HEK293T (cell line): Measurements from ENCODE around the gene SHPK.

Experiments
- BHLHE40 ChIP-seq: fragments of 450-650 bp; IDR thresholded peaks from 2 replicates; pipeline ENCODE4 v1.6.1; 2016; ENCODE audit warnings: mild to moderate bottlenecking, moderate library complexity, borderline replicate concordance
- ELF4 ChIP-seq: fragments of 450-650 bp; IDR thresholded peaks from 2 replicates; pipeline ENCODE4 v1.6.1; 2017; ENCODE audit warnings: antibody characterized with exemption
- FOXA1 ChIP-seq: fragments of 450-650 bp; IDR thresholded peaks from 2 replicates; pipeline ENCODE4 v1.6.1; 2016; ENCODE audit warnings: mild to moderate bottlenecking
- FOXK2 ChIP-seq: fragments of 450-650 bp; IDR thresholded peaks from 2 replicates; pipeline ENCODE4 v1.6.1; 2016; ENCODE audit warnings: mild to moderate bottlenecking
- FOXM1 ChIP-seq: fragments of 450-650 bp; IDR thresholded peaks from 2 replicates; pipeline ENCODE4 v1.6.1; 2017; ENCODE audit warnings: mild to moderate bottlenecking, borderline replicate concordance
- HDGF ChIP-seq: fragments of 450-650 bp; IDR thresholded peaks from 2 replicates; pipeline ENCODE4 v1.6.1; 2017; ENCODE audit warnings: antibody characterized with exemption, borderline replicate concordance
- L3MBTL2 ChIP-seq: fragments of 450-650 bp; conservative IDR thresholded peaks from 2 replicates; pipeline ENCODE4 v1.6.1; 2016; ENCODE audit warnings: mild to moderate bottlenecking
- NFRKB ChIP-seq: fragments of 450-650 bp; IDR thresholded peaks from 2 replicates; pipeline ENCODE4 v1.6.1; 2016; ENCODE audit warnings: mild to moderate bottlenecking, moderate library complexity
- SP1 ChIP-seq: fragments of 450-650 bp; IDR thresholded peaks from 2 replicates; pipeline ENCODE4 v1.6.1; 2017
- SUZ12 ChIP-seq: fragments of 450-650 bp; IDR thresholded peaks from 2 replicates; pipeline ENCODE4 v1.6.1; 2016; ENCODE audit warnings: mild to moderate bottlenecking
- TARDBP ChIP-seq: fragments of 450-650 bp; IDR thresholded peaks from 2 replicates; pipeline ENCODE4 v1.6.1; 2016
- ZNF384 ChIP-seq: fragments of 450-650 bp; IDR thresholded peaks from 2 replicates; pipeline ENCODE4 v1.6.1; 2016
- TF ChIP-seq, protein P1 (sequence below): fragments of 450-650 bp; IDR thresholded peaks from 2 replicates; pipeline ENCODE4 v1.6.1; 2016

DNA sequence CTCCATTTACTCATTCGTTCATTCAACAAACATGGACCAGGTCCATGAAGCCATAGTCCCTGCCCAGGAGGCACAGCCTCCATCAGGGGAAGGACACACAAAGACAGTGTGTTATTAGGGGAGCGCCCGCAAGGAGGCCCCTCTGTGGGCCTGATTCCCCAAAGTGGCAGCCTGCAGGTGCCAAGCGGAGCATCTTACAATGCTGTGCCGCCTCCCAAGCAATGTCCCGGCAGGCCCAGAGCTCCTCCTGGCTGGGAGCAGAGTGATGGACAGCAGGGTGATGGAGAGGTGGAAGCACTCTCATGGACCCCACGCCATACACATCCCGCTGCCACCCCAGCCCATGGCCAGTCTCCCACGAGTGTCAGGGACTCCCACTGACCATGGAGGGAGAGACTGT lies 52.6 kb downstream of the SHPK start:
- TF ChIP-seq NFRKB: no peak
- TF ChIP-seq SP1: no peak
- TF ChIP-seq L3MBTL2: no peak
- no peak for TF ChIP-seq TARDBP
- TF ChIP-seq, protein P1, sequence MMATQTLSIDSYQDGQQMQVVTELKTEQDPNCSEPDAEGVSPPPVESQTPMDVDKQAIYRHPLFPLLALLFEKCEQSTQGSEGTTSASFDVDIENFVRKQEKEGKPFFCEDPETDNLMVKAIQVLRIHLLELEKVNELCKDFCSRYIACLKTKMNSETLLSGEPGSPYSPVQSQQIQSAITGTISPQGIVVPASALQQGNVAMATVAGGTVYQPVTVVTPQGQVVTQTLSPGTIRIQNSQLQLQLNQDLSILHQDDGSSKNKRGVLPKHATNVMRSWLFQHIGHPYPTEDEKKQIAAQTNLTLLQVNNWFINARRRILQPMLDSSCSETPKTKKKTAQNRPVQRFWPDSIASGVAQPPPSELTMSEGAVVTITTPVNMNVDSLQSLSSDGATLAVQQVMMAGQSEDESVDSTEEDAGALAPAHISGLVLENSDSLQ: no peak
- no peak for TF ChIP-seq ZNF384
- TF ChIP-seq FOXM1: no peak
- TF ChIP-seq BHLHE40: no peak
- TF ChIP-seq SUZ12: no peak
- TF ChIP-seq FOXA1: no peak
- no peak for TF ChIP-seq FOXK2
- no peak for TF ChIP-seq HDGF
- no peak for TF ChIP-seq ELF4
